HG03571 (cell line): ENCODE data around the gene ANKRD65.
"Not testable (repeated sequence)": the region's sequence is repeated elsewhere in the genome, so short reads cannot be mapped to it uniquely, and the experiment has no call there.

Experiments used
- ATAC-seq: cut with Tn5 transposase; IDR thresholded peaks from one replicate; pipeline ENCODE4 v1.9.1; 2021; ENCODE audit not compliant: unreplicated experiment

ANKRD65 gene

DNA sequence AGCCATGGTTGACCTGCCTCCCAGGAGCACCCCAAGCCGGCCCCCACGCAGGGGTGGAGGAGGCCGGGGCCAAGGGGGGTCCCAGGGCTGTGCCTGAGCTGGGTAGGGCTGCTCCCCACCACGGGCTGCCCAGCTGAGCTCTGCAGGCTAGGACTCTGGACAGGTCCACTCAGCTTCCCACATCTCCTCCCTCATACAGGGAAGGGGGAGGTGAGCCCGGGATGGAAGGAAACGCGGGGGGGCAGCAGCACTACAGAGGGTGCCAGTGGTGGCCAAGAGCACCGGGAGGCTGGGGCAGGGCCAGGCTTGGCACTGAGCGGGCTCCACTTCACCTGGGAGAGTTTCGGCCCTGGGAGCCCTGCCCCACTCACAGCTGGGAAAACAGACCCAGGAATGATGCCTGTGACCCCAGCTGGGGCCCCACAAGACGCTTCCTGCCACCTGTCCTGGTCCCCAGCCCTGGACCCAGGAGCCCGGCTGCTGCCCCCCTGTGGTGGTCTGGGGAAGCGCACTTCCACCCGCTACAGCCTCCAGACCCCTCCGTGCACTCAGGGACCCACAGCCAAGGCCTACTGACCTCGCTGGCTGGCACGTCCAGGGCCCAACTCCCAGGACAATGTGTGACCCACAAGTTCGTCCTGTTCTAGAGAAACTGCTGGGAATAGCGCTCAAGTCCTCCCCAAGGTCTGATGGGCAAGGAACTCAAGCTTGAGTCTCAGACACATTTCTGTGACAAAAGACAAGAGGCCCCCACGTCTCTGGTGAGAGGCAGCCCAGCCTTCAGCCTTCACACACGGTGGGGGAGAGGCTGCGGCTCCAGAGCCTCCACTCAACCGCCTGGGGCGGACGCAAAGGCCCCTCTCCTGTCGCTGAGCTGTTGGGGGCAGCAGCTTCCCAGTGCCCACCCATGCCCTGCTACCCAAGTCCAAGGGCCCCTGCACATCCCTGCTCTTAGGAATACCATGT lies 49.0 kb downstream of the ANKRD65 start:
- ATAC-seq: no peak

DNA sequence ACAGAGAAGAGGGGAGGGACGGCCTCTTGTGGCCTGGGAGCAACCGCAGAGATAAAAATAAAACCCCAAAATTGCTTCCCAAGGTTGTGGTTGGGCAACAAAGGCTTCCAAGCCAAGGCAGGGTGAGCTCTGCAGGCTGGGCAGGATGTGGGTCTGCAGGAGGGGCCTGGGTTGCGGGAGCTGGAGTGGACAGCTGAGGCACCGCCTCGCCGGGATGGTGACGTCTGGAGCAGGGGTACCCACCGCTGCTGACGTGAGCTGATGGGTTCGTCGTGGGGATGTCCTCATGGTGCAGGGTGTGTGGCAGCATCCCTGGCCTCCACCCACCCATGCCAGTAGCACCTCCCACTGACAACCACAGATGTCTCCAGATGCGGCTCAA lies 49.7 kb downstream of the ANKRD65 start:
- ATAC-seq: no peak

DNA sequence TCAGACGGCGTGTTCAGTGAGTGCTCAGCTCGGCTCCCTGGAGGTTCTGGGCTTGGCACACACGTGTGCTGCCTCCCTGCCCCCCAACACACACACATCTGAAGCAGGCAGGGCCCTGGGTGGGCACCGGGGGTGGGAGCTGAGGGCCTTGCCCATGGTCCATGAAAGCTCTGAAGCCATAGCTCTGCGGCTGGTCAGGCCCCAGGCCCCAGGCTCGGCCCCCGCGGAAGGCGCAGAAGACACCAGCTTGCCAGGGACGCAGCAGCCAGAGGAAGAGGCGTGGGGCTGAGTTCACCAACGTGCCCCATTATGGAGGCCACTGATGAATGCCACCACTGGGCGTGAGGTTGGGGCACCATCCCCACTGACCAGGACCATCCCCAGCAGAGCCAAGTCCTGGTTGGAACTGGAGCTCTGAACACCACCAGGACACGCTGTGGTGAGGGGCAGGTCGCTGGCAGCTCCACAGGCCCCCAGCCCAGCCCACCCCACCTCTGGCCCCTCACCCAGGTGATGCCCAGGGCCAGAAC lies 50.2 kb downstream of the ANKRD65 start:
- ATAC-seq: no peak

DNA sequence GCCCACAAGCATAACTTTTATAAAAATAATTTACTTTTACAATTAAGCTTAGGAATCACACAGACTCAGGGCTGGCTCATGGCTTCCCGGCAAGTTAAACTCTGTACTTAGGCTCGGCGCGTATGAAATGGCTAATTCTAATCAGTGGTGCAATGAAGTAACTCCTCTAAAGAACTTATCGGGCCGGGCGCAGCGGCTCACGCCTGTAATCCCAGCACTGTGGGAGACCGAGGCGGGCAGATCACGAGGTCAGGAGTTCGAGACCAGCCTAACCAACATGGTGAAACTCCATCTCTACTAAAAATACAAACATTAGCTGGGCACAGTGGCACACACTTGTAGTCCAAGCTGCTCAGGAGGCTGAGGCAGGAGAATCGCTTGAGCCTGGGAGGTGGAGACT lies 51.0 kb downstream of the ANKRD65 start:
- ATAC-seq: not testable (repeated sequence)
